Breast epithelium (tissue), 3 donors: Measurements from ENCODE around the gene RTP2.

ENCODE experiments used
- POLR2AphosphoS5 ChIP-seq, 3 donors: sonication (generic); formaldehyde crosslinking; IDR thresholded peaks; one replicate each; pipeline ENCODE4 v1.6.1; 2017; ENCODE audit warnings: antibody characterized with exemption in 3 of 3
- TF ChIP-seq, protein P1 (sequence below), 3 donors: fragments of 450-650 bp; IDR thresholded peaks; one replicate each; pipeline ENCODE4 v1.5.1; 2016 to 2017; ENCODE audit warnings: antibody characterized with exemption in 3 of 3, mild to moderate bottlenecking in 3 of 3, moderate library complexity in 3 of 3

DNA sequence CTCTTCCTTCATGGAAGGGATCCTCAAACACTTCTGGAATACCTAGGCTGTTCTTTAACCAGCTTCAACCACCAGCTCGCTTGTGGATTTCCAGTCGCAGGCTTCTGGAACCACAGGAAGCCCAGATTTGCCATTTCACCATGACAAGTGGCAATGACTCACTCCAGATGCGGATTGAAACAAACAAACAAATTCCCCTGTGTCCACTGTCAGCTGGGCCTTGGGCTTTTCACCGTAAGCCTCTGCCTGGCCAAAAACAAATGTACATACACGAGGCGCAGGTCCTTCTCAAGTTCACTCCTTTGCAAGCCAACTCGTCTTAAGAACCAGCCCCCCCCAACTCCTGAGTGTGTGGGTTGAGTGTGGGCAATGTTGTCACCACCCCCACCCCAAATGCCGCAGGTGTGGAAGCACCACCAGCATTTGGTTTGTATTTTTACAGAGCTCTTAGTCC is 34.1 kb upstream of the RTP2 start:
- no peak for TF ChIP-seq POLR2AphosphoS5 (IDR thresholded peaks at IDR 0.05)
- TF ChIP-seq, protein P1, sequence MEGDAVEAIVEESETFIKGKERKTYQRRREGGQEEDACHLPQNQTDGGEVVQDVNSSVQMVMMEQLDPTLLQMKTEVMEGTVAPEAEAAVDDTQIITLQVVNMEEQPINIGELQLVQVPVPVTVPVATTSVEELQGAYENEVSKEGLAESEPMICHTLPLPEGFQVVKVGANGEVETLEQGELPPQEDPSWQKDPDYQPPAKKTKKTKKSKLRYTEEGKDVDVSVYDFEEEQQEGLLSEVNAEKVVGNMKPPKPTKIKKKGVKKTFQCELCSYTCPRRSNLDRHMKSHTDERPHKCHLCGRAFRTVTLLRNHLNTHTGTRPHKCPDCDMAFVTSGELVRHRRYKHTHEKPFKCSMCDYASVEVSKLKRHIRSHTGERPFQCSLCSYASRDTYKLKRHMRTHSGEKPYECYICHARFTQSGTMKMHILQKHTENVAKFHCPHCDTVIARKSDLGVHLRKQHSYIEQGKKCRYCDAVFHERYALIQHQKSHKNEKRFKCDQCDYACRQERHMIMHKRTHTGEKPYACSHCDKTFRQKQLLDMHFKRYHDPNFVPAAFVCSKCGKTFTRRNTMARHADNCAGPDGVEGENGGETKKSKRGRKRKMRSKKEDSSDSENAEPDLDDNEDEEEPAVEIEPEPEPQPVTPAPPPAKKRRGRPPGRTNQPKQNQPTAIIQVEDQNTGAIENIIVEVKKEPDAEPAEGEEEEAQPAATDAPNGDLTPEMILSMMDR (IDR thresholded peaks at IDR 0.05): no peak
